ENCODE data around the gene RSBN1. TPM values are rescaled to one million over a fixed set of nuclear protein-coding genes. Genes with fewer than 3 reads are reported as not detected.

The RSBN1 gene
- total RNA-seq, 1 donor from 2014 or later, result 27.7 TPM

- no peak for DNase-seq (ENCODE audit: low read depth)
- no peak for TF ChIP-seq CTCF (conservative IDR thresholded peaks at IDR 0.05; ENCODE audit: low read depth, low read length)
- H3K4me3 ChIP-seq (ENCODE audit: low read depth, low read length), result no peak overlapping the region
These were observed 6.6 kb downstream of the RSBN1 start for GRCh38 chr1:113805639-113806038.

- H3K4me3 ChIP-seq (ENCODE audit: low read depth, low read length), result no peak overlapping the region
- DNase-seq (ENCODE audit: low read depth), result no peak
- TF ChIP-seq CTCF (conservative IDR thresholded peaks at IDR 0.05; ENCODE audit: low read depth, low read length), result no peak
These were observed 7.1 kb downstream of the RSBN1 start for GRCh38 chr1:113805256-113805531.

- H3K4me3 ChIP-seq (ENCODE audit: low read depth, low read length), result no peak overlapping the region
- no peak for TF ChIP-seq CTCF (conservative IDR thresholded peaks at IDR 0.05; ENCODE audit: low read depth, low read length)
- DNase-seq (ENCODE audit: low read depth), result no peak
These were observed 7.6 kb downstream of the RSBN1 start for GRCh38 chr1:113804421-113805255.

GRCh38 chr1:113802367-113803007 is 9.8 kb downstream of the RSBN1 start:
- no peak overlapping the region for H3K4me3 ChIP-seq (ENCODE audit: low read depth, low read length)
- TF ChIP-seq CTCF (conservative IDR thresholded peaks at IDR 0.05; ENCODE audit: low read depth, low read length), result no peak
- DNase-seq (ENCODE audit: low read depth), result no peak

GRCh38 chr1:113800487-113800886 is 11.8 kb downstream of the RSBN1 start:
- TF ChIP-seq CTCF (conservative IDR thresholded peaks at IDR 0.05; ENCODE audit: low read depth, low read length), result no peak
- no peak overlapping the region for H3K4me3 ChIP-seq (ENCODE audit: low read depth, low read length)
- no peak for DNase-seq (ENCODE audit: low read depth)

- no peak for DNase-seq (ENCODE audit: low read depth)
- TF ChIP-seq CTCF (conservative IDR thresholded peaks at IDR 0.05; ENCODE audit: low read depth, low read length), result no peak
- H3K4me3 ChIP-seq (ENCODE audit: low read depth, low read length), result no peak overlapping the region
These were observed 14.8 kb downstream of the RSBN1 start for GRCh38 chr1:113797472-113797871.
